Esophagus squamous epithelium (tissue), 5 donors: ENCODE data around the gene ZNF646. TPM values are rescaled to one million over a fixed set of nuclear protein-coding genes. Genes with fewer than 3 reads are reported as not detected.

Source experiments
- DNase-seq: peaks from one replicate; lab custom pipeline; 2025; lab: John Stamatoyannopoulos, UW
- H3K27ac ChIP-seq, 4 donors: fragments of 200-600 bp; sonication (generic); one replicate each; pipeline ENCODE4 v1.5.1; 2016 to 2019; ENCODE audit warnings: mild to moderate bottlenecking in 1 of 4
- H3K27me3 ChIP-seq, 4 donors: fragments of 200-600 bp; sonication (generic); 1 replicate in 3 of 4; 2 replicates in 1 of 4; pipeline versions ENCODE4 v1.5.1 to v1.6.0; 2017 to 2021; ENCODE audit warnings: antibody characterized with exemption in 1 of 4
- H3K36me3 ChIP-seq, 3 donors: fragments of 200-600 bp; sonication (generic); one replicate each; pipeline ENCODE4 v1.5.1; 2016 to 2019
- H3K4me1 ChIP-seq, 3 donors: fragments of 200-600 bp; sonication (generic); one replicate each; pipeline ENCODE4 v1.5.1; 2017 to 2019
- H3K4me3 ChIP-seq, 4 donors: fragments of 200-600 bp; sonication (generic); 1 replicate in 3 of 4; 2 replicates in 1 of 4; pipeline ENCODE4 v1.5.1; 2016 to 2019; ENCODE audit warnings: mild to moderate bottlenecking in 2 of 4, moderate library complexity in 1 of 4
- H3K9me3 ChIP-seq, 3 donors: fragments of 200-600 bp; sonication (generic); one replicate each; pipeline ENCODE4 v1.5.1; 2016 to 2019
- CTCF ChIP-seq, 6 experiments: fragments of 450-650 bp in 4 of 6; fragments of 200-600 bp in 2 of 6; sonication (generic) in 2 of 6; IDR thresholded peaks; one replicate each; pipeline ENCODE4 v1.5.1; 2016 to 2019; ENCODE audit warnings: antibody characterized with exemption in 6 of 6, mild to moderate bottlenecking in 4 of 6, moderate library complexity in 4 of 6
- POLR2A ChIP-seq, 4 donors: fragments of 450-650 bp; IDR thresholded peaks; one replicate each; pipeline ENCODE4 v1.6.1; 2017; ENCODE audit warnings: antibody characterized with exemption in 4 of 4, mild to moderate bottlenecking in 4 of 4, moderate library complexity in 3 of 4
- WGBS, 2 donors: methylation state at CpG; one replicate each; pipeline ENCODE4 v1.1.5; 2018; 5-methylcytosine and 5-hydroxymethylcytosine counted together
- intact Hi-C: fragments of 100-400 bp; cut with DNase I; formaldehyde crosslinking; loops from one replicate; pipeline ENCODE4 v1.15.0; 2022
- total RNA-seq, 4 donors: library from RNA; depleted of rRNA; stranded (reverse); fragments of >200 nt; gene quantifications; one replicate each; pipeline ENCODE4 v1.1.0, GENCODE V29; 2016
- donor health status: DM: yes; HTN: yes; CAD: no.

The ZNF646 gene
- total RNA-seq, 4 donors from 2014 or later = 6.5 to 13.4 (median 10.0) TPM

DNA sequence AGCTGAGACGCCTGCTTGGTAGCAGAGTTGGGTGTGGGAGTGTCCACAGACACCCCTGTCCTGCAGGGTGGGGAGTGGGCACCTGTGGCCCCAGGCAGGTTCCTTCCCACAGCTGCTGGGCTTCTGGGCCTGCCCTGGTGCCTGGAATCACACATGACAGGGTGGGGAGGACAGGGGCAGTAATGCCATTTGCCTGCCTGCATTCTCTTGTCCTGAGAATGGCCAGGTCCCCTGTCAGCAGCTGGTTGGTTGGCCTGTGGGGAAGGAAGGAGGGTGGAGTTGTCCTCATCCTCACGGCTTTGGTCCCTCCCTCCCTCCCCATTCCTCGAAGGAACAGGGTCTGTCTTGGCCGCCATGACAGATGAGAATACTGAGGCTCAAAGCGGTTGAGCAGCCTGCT is 9.3 kb downstream of the ZNF646 start:
- H3K27ac ChIP-seq = no peak overlapping the region
- intact Hi-C loops = no loop called here

GRCh38 chr16:31083981-31084380 is 9.8 kb downstream of the ZNF646 start:
- no peaks in the 10 kb centered on the region for H3K9me3 ChIP-seq
- H3K36me3 ChIP-seq = peaks cover 9 to 97% (median 32%) of the 10 kb centered on the region in 3 donors
- no peak for TF ChIP-seq POLR2A (IDR thresholded peaks at IDR 0.05)
- no peak for TF ChIP-seq CTCF (IDR thresholded peaks at IDR 0.05)
- no peak overlapping the region for H3K27ac ChIP-seq
- no peak for DNase-seq
- no peaks in the 10 kb centered on the region for H3K27me3 ChIP-seq
- peaks cover 0 to 16% (median 2%) of the 10 kb centered on the region in 3 donors for H3K4me1 ChIP-seq
- no peak overlapping the region for H3K4me3 ChIP-seq
- WGBS, 2 donors = 81 to 94% methylated on average over 5 to 11 of the region's 13 CpGs
- intact Hi-C loops = no loop called here

More for the DNA sequence above, 9.3 kb downstream of the ZNF646 start:
- no peak for TF ChIP-seq POLR2A (IDR thresholded peaks at IDR 0.05)
- no peak for TF ChIP-seq CTCF (IDR thresholded peaks at IDR 0.05)
- peaks cover 14 to 97% (median 37%) of the 10 kb centered on the region in 3 donors for H3K36me3 ChIP-seq
- H3K27me3 ChIP-seq = no peaks in the 10 kb centered on the region
- no peaks in the 10 kb centered on the region for H3K9me3 ChIP-seq
- H3K4me3 ChIP-seq = no peak overlapping the region
- peaks cover 0 to 16% (median 2%) of the 10 kb centered on the region in 3 donors for H3K4me1 ChIP-seq
- WGBS, 2 donors = 40 to 82% methylated on average over 2 of the region's 5 CpGs
- DNase-seq = no peak

DNA sequence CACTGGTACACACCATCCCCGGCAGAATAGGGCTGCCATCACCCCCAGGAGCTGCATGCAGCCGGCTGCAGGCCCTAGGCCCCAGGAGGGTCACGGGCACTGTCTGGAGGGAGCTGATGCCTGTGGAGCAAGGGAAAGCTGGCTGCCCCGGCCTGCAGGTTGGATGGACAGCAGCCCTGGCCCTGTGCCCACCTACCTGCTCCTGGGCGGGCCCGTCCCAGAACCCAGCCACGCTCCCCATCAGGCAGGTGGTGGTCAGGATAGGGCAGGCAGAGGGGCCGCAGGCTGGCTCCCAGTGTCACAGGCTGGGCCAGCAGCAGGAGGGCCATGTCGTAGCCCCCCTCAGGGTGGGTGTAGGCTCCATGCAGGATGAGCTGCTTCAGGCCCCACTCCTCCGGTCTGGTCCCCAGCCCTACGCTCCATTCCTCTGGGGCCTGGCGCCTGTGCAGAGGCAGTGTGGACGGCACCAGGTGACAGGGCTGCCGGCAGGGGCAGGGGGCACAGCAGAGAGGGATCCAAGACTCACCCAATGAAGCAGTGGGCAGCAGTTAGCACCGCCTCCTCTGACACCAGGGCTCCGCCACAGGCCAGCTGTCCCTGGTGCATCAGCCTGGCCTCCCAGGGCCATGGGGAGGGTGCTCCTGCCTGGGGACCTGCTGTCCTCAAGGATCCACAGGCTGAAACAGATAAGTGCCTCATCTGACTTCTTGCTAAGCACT is 10.5 kb downstream of the ZNF646 start:
- no peak overlapping the region for H3K27ac ChIP-seq
- no peaks in the 10 kb centered on the region for H3K9me3 ChIP-seq
- 100% methylated on average over 2 of the region's 16 CpGs; no CpG with 5 or more reads in 1 of the 2 donors for WGBS, 2 donors
- no peak for DNase-seq
- intact Hi-C loops = no loop called here
- H3K27me3 ChIP-seq = no peaks in the 10 kb centered on the region
- no peak for TF ChIP-seq POLR2A (IDR thresholded peaks at IDR 0.05)
- H3K4me3 ChIP-seq = no peak overlapping the region
- peaks cover 0 to 16% (median 2%) of the 10 kb centered on the region in 3 donors for H3K4me1 ChIP-seq
- peaks cover 8 to 97% (median 25%) of the 10 kb centered on the region in 3 donors for H3K36me3 ChIP-seq

GRCh38 chr16:31085411-31085810 is 11.2 kb downstream of the ZNF646 start:
- Histone ChIP-seq H3K4me1 (peaks cover 0 to 16% (median 2%) of the 10 kb centered on the region in 3 donors), H3K27me3 (no peaks in the 10 kb centered on the region), H3K9me3 (no peaks in the 10 kb centered on the region), H3K4me3 (no peak overlapping the region), H3K36me3 (peaks cover 5 to 96% (median 21%) of the 10 kb centered on the region in 3 donors), H3K27ac (no peak overlapping the region)
- DNase-seq = no peak
- WGBS, 2 donors = 38 to 66% methylated on average over 8 of the region's 8 CpGs
- TF ChIP-seq CTCF (IDR thresholded peaks at IDR 0.05) (no peak), POLR2A (IDR thresholded peaks at IDR 0.05) (no peak)
- intact Hi-C loops = no loop called here

- no peak for TF ChIP-seq POLR2A (IDR thresholded peaks at IDR 0.05)
- TF ChIP-seq CTCF (IDR thresholded peaks at IDR 0.05) = no peak
- H3K27me3 ChIP-seq = no peaks in the 10 kb centered on the region
- WGBS, 2 donors = 91 to 94% methylated on average over 8 to 9 of the region's 18 CpGs
- H3K36me3 ChIP-seq = peaks cover 7 to 96% (median 21%) of the 10 kb centered on the region in 3 donors
- intact Hi-C loops = no loop called here
- no peak for DNase-seq
- peaks cover 0 to 15% (median 2%) of the 10 kb centered on the region in 3 donors for H3K4me1 ChIP-seq
- no peak overlapping the region for H3K4me3 ChIP-seq
- no peak overlapping the region for H3K27ac ChIP-seq
- H3K9me3 ChIP-seq = no peaks in the 10 kb centered on the region
These were observed 11.8 kb downstream of the ZNF646 start for GRCh38 chr16:31085873-31086628.
